Nephron progenitor cell (in vitro differentiated cells): ENCODE results near the gene RNF20.

Experiments used
- DNase-seq: peaks from one replicate; pipeline ENCODE4 v3.0.0; 2021
- H3K27ac Mint-ChIP-seq: 2 replicates; pipeline ENCODE4 v1.8.0; 2021; ENCODE audit warnings: mild to moderate bottlenecking, moderate library complexity, mixed read lengths
- H3K27me3 Mint-ChIP-seq: 2 replicates; pipeline ENCODE4 v1.8.0; 2021; ENCODE audit warnings: mild to moderate bottlenecking, low read depth, mixed read lengths; ENCODE audit not compliant: poor library complexity
- H3K36me3 Mint-ChIP-seq: 2 replicates; pipeline ENCODE4 v1.8.0; 2021; ENCODE audit warnings: low read depth, mixed read lengths
- H3K4me1 Mint-ChIP-seq: 2 replicates; pipeline ENCODE4 v1.8.0; 2021; ENCODE audit warnings: mixed read lengths
- H3K4me3 Mint-ChIP-seq: 2 replicates; pipeline ENCODE4 v1.8.0; 2021; ENCODE audit warnings: mild to moderate bottlenecking, moderate library complexity, mixed read lengths
- H3K9me3 Mint-ChIP-seq: 2 replicates; pipeline ENCODE4 v1.8.0; 2021; ENCODE audit warnings: mild to moderate bottlenecking, moderate library complexity, mixed read lengths
- CTCF ChIP-seq: fragments of 200-600 bp; sonication (generic); IDR thresholded peaks from 2 replicates; pipeline ENCODE4 v1.5.0; 2021; ENCODE audit warnings: antibody characterized with exemption

The RNF20 gene

DNA sequence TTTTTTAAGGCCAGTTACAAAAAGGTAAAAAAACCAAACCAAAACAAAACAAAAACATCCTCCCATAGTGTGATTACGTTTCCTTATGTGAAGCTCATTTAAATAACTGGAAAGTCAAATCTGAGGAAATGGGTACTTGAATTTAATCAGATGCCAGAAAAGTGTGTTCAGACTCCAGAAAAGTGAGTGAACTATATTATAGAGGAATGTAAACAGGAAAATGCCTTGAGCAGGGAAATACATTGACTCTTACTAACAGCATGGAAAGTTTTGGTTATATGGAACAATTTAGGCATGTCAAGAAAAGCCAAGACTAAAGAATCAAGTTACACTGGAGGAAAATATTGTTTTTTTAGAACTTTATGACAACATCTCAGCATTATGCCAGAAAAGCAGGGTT is 37.8 kb upstream of the RNF20 start:
- no peak for DNase-seq
- Mint-ChIP-seq H3K27me3 (peaks cover 2% of the 10 kb centered on the region), H3K36me3 (no peaks in the 10 kb centered on the region), H3K27ac (peak overlapping the region; percentile 41), H3K9me3 (peaks cover 12% of the 10 kb centered on the region), H3K4me3 (no peak overlapping the region), H3K4me1 (peaks cover 7% of the 10 kb centered on the region)
- no peak for TF ChIP-seq CTCF

- Mint-ChIP-seq H3K4me3 (no peak overlapping the region), H3K27me3 (peaks cover 8% of the 10 kb centered on the region), H3K9me3 (no peaks in the 10 kb centered on the region), H3K4me1 (peaks cover 7% of the 10 kb centered on the region), H3K36me3 (no peaks in the 10 kb centered on the region), H3K27ac (no peak overlapping the region)
- DNase-seq: no peak
- no peak for TF ChIP-seq CTCF
Observed at GRCh38 chr9:101498323-101498722, 35.3 kb upstream of the RNF20 start.

DNA sequence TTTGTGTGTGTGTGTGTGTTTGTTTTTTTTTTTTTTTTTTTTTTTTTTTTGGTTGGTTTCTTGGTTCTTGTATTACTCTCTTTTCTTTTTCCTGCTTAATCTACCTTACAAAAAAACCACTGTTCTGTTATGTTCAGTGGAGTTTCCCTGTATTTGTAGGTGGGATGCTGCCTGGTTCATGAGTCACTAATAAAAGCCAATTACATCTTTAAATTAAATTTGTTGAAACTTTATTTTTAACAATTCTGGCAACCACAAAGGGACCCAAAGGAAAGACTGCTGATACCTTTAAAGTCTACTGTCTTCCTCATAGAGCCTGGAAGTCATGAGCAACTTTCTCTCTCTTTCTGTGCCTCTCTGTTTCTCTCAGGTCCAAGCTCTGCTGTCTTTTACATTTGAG is 29.5 kb upstream of the RNF20 start:
- no peak overlapping the region for H3K27ac Mint-ChIP-seq
- no peaks in the 10 kb centered on the region for H3K9me3 Mint-ChIP-seq
- H3K36me3 Mint-ChIP-seq: no peaks in the 10 kb centered on the region
- TF ChIP-seq CTCF: no peak
- DNase-seq: no peak
- H3K27me3 Mint-ChIP-seq: peaks cover 11% of the 10 kb centered on the region
- no peak overlapping the region for H3K4me3 Mint-ChIP-seq
- no peaks in the 10 kb centered on the region for H3K4me1 Mint-ChIP-seq

DNA sequence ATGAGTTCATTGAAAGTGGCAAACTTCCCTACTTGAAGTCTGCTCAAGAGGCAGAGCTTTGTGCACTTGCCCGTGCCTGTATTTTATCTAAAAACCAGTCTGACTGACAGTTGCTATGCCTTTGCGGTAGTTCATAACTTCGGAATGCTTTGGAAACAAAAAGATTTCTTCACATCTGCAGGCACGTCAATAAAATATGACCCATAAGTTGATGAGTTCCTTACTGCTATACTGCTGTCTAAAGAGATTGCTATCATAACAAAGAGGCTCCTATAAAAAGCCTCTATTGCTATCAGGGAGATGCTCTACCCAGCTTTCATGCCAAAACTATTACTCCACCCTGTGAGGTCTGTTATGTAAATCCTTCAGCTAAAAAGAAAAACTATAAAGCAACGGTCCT is 25.4 kb upstream of the RNF20 start:
- Mint-ChIP-seq H3K36me3 (no peaks in the 10 kb centered on the region), H3K27ac (no peak overlapping the region), H3K9me3 (no peaks in the 10 kb centered on the region), H3K4me1 (no peaks in the 10 kb centered on the region), H3K27me3 (peaks cover 8% of the 10 kb centered on the region), H3K4me3 (no peak overlapping the region)
- DNase-seq: no peak
- no peak for TF ChIP-seq CTCF

DNA sequence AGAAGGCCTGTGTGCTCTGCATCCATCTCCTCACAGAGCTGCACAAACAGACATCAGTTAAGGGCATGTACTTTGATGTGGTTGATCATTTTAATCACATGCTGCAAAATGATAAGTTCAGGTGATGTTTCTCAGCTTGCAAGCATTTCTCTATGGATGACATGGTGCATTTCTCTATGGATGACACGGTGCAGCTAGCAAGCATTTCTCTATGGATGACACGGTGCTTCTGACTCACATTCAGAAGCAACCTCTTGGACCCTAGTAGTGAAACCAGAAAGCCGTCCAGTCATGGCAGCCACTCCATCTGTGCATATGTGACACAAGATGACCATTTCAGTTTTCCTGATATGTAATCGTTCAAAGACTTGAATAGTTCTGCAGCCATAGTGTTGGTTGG is 24.1 kb upstream of the RNF20 start:
- H3K27ac Mint-ChIP-seq: no peak overlapping the region
- H3K4me3 Mint-ChIP-seq: no peak overlapping the region
- DNase-seq: no peak
- no peaks in the 10 kb centered on the region for H3K9me3 Mint-ChIP-seq
- H3K36me3 Mint-ChIP-seq: no peaks in the 10 kb centered on the region
- no peaks in the 10 kb centered on the region for H3K4me1 Mint-ChIP-seq
- H3K27me3 Mint-ChIP-seq: peaks cover 8% of the 10 kb centered on the region
- TF ChIP-seq CTCF: no peak

DNA sequence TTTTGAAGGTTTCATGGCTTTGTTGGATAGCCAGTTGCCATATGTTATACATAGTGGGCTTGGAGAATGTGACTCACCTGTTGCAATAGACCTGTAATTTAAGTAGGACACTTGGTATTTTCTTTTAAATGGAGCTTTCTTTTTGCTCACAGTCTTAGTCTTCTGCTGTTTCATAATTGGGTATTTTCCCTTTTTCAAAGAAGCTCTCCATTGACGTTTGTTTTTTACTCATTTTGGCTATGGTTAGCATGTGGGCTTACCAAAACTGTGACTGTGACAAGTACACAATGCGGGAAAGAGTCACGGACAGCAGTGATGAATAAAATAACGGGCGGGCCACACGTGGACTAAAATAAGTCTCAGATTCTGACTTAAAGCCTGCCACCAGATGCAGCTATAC is 23.2 kb upstream of the RNF20 start:
- H3K27me3 Mint-ChIP-seq: peaks cover 13% of the 10 kb centered on the region
- H3K36me3 Mint-ChIP-seq: no peaks in the 10 kb centered on the region
- no peaks in the 10 kb centered on the region for H3K9me3 Mint-ChIP-seq
- H3K4me3 Mint-ChIP-seq: no peak overlapping the region
- TF ChIP-seq CTCF: no peak
- DNase-seq: no peak
- H3K4me1 Mint-ChIP-seq: no peaks in the 10 kb centered on the region
- no peak overlapping the region for H3K27ac Mint-ChIP-seq
